Omental fat pad (tissue), 4 donors: Measurements from ENCODE around the gene INTS4. TPM values are rescaled to one million over a fixed set of nuclear protein-coding genes. Genes with fewer than 3 reads are reported as not detected.
A peak's percentile ranks its signal among the peaks of the same experiment; 100 is the strongest.
"Not testable (repeated sequence)": the region's sequence is repeated elsewhere in the genome, so short reads cannot be mapped to it uniquely, and the experiment has no call there.

Source experiments
- ATAC-seq: fragments of 150-250 bp; one replicate; pipeline ENCODE4 v1.9.1; 2016; ENCODE audit warnings: mild to moderate bottlenecking, moderate library complexity; ENCODE audit not compliant: low FRiP score
- DNase-seq: peaks from one replicate; pipeline ENCODE4 v3.0.0-alpha.2; 2019; ENCODE audit warnings: low spot score
- CTCF ChIP-seq, 3 donors: fragments of 450-650 bp; IDR thresholded peaks; one replicate each; pipeline ENCODE4 v1.5.1; 2016 to 2017; ENCODE audit warnings: antibody characterized with exemption in 3 of 3, mild to moderate bottlenecking in 3 of 3, moderate library complexity in 2 of 3
- total RNA-seq, 4 donors: library from RNA; depleted of rRNA; stranded (reverse); fragments of >200 nt; gene quantifications; one replicate each; pipeline ENCODE4 v1.1.0, GENCODE V29; 2016

Gene INTS4
- total RNA-seq, 4 donors from 2014 or later = 22.5 to 43.2 (median 28.7) TPM

- no peak for ATAC-seq
- no peak for TF ChIP-seq CTCF (IDR thresholded peaks at IDR 0.05)
- DNase-seq = no peak
These were observed 13.0 kb downstream of the INTS4 start for GRCh38 chr11:77981346-77981947.

GRCh38 chr11:77968337-77968736 lies 26.1 kb downstream of the INTS4 start:
- no peak for DNase-seq
- no peak for TF ChIP-seq CTCF (IDR thresholded peaks at IDR 0.05)
- no peak for ATAC-seq

- DNase-seq = no peak
- ATAC-seq = no peak
- no peak for TF ChIP-seq CTCF (IDR thresholded peaks at IDR 0.05)
These were observed 26.7 kb downstream of the INTS4 start for GRCh38 chr11:77967753-77968152.

GRCh38 chr11:77967121-77967520 lies 27.3 kb downstream of the INTS4 start:
- DNase-seq (no peak), ATAC-seq (no peak)
- no peak for TF ChIP-seq CTCF (IDR thresholded peaks at IDR 0.05)

- no peak for ATAC-seq
- no peak for TF ChIP-seq CTCF (IDR thresholded peaks at IDR 0.05)
- no peak for DNase-seq
These were observed 28.1 kb downstream of the INTS4 start for GRCh38 chr11:77966338-77966737.

GRCh38 chr11:77959434-77959833 lies 35.0 kb downstream of the INTS4 start:
- DNase-seq (no peak), ATAC-seq (no peak)
- no peak for TF ChIP-seq CTCF (IDR thresholded peaks at IDR 0.05)

- not testable (repeated sequence) for DNase-seq
- peak; percentile 81 for ATAC-seq
These were observed 35.8 kb downstream of the INTS4 start for GRCh38 chr11:77958583-77959177.

- DNase-seq, ATAC-seq: not testable (repeated sequence)
These were observed 51.2 kb downstream of the INTS4 start for GRCh38 chr11:77943296-77943695.

- not testable (repeated sequence) for DNase-seq
- ATAC-seq = peak; percentile 59
These were observed 52.0 kb downstream of the INTS4 start for GRCh38 chr11:77942465-77942864.

- not testable (repeated sequence) for DNase-seq, ATAC-seq
These were observed 60.9 kb downstream of the INTS4 start for GRCh38 chr11:77933596-77933995.

- DNase-seq, ATAC-seq: not testable (repeated sequence)
These were observed 63.9 kb downstream of the INTS4 start for GRCh38 chr11:77930334-77931208.
